H1 (cell line): ENCODE measurements around the gene PKIB. TPM values are rescaled to one million over a fixed set of nuclear protein-coding genes. Genes with fewer than 3 reads are reported as not detected.

Experiments used
- CREB1 ChIP-seq: IDR thresholded peaks from 2 replicates; pipeline ENCODE4 v1.6.1; 2012; ENCODE audit warnings: inconsistent platforms
- GABPA ChIP-seq: IDR thresholded peaks from 2 replicates; pipeline ENCODE4 v1.6.1; 2011; ENCODE audit warnings: mild to moderate bottlenecking, low read length, moderate library complexity, borderline replicate concordance; ENCODE audit not compliant: insufficient read depth
- HDAC6 ChIP-seq: IDR thresholded peaks from one replicate; pipeline ENCODE4 v1.7.1; 2012; ENCODE audit warnings: low read depth, mild to moderate bottlenecking, inconsistent platforms, low read length, moderate library complexity
- POLR2AphosphoS5 ChIP-seq: IDR thresholded peaks from 2 replicates; pipeline ENCODE4 v1.6.1; 2011; ENCODE audit warnings: low read depth, low read length
- SAP30 ChIP-seq: fragments of 300-600 bp; sonication (generic); IDR thresholded peaks from 2 replicates; pipeline ENCODE4 v1.7.1; 2012; ENCODE audit warnings: low read length, moderate library complexity, mild to moderate bottlenecking, inconsistent platforms; ENCODE audit not compliant: insufficient read depth, insufficient replicate concordance
- TBP ChIP-seq: IDR thresholded peaks from 2 replicates; pipeline ENCODE4 v1.6.1; 2011; ENCODE audit warnings: low read depth, low read length, improper control_type of control experiment
- polyA plus RNA-seq, 7 experiments: library from polyadenylated mRNA; depleted of rRNA in 3 of 7; stranded (reverse) in 5 of 7; unstranded in 2 of 7; fragments of >200 nt in 5 of 7; fragments of 200-250 nt in 2 of 7; gene quantifications; 1 replicate in 5 of 7; 2 replicates in 1 of 7; 4 replicates in 1 of 7; pipeline versions ENCODE4 v1.2.1 to v1.2.3, GENCODE V29; 2011 to 2013; ENCODE audit warnings: missing spikeins in 2 of 7, mixed read lengths in 2 of 7
- total RNA-seq: library from RNA; stranded (reverse); fragmentation: NEBNext Ultra II Directional; extraction: Animal tissue kit (Norgen Biotek cat#: 25700); gene quantifications from 2 replicates; pipeline ENCODE4 v1.2.1, GENCODE V29; 2021

Gene PKIB
- total and polyA plus RNA-seq, 2 of the 8 experiments (the other 6 are each of a cell fraction or from before 2014, with no cell fraction given): 13.5 to 73.3 TPM

- TF ChIP-seq POLR2AphosphoS5: no peak
- TF ChIP-seq SAP30: no peak
- no peak for TF ChIP-seq CREB1
- no peak for TF ChIP-seq GABPA
- TF ChIP-seq HDAC6: no peak
- no peak for TF ChIP-seq TBP
These were observed 148.7 kb downstream of the PKIB start (continued) for GRCh38 chr6:122758927-122759334.
